ENCODE data around the gene FAM234B. TPM values are rescaled to one million over a fixed set of nuclear protein-coding genes. Genes with fewer than 3 reads are reported as not detected.

The FAM234B gene
- polyA plus RNA-seq, 1 of the 3 experiments (the other 2 are of a cell fraction) = 3.7 TPM

- TF ChIP-seq, protein P1, sequence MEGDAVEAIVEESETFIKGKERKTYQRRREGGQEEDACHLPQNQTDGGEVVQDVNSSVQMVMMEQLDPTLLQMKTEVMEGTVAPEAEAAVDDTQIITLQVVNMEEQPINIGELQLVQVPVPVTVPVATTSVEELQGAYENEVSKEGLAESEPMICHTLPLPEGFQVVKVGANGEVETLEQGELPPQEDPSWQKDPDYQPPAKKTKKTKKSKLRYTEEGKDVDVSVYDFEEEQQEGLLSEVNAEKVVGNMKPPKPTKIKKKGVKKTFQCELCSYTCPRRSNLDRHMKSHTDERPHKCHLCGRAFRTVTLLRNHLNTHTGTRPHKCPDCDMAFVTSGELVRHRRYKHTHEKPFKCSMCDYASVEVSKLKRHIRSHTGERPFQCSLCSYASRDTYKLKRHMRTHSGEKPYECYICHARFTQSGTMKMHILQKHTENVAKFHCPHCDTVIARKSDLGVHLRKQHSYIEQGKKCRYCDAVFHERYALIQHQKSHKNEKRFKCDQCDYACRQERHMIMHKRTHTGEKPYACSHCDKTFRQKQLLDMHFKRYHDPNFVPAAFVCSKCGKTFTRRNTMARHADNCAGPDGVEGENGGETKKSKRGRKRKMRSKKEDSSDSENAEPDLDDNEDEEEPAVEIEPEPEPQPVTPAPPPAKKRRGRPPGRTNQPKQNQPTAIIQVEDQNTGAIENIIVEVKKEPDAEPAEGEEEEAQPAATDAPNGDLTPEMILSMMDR (IDR thresholded peaks at IDR 0.05) = no peak
Measured at GRCh38 chr12:13085968-13086686, 41.9 kb downstream of the FAM234B start (continued).

DNA sequence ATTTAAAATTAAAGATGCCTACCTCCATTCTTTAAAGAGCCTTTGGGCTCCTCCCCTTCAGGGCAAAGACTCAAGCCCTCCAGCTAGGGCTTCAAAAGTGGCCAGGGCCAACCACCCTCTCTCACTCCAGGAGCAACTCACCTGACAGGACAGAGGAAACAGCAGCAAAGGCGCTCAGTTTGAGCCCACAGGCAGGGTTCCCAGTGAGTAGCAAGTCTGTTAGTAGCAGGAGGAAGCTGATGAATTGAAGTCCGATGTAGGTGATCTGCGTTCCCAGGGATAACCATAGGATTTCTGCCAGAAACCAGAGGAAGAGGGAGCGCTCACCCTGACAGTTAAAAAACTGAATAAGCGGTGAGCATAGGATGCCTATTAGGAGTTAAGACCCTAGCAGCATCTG lies 43.6 kb downstream of the FAM234B start:
- ChIA-PET CTCF (interaction anchor here (1.3 to 2.1 kb wide), 3 partner anchors 9 to 124 kb away, joined by 3 to 13 read pairs (median 4); no protein-coding TSS in a partner anchor), POLR2A (no interaction called here)
- H3K9ac ChIP-seq = no peak overlapping the region
- no peak overlapping the region for H3K27ac ChIP-seq (ENCODE audit: low read depth in 2 of 2, low read length in 1 of 2)
- H3F3A ChIP-seq (replicated peaks; ENCODE audit: insufficient read depth) = no peaks in the 10 kb centered on the region
- no peak overlapping the region for H3K4me3 ChIP-seq (ENCODE audit: low read depth in 2 of 2, low read length in 1 of 2)
- H3K36me3 ChIP-seq (replicated peaks in 1 of 2; ENCODE audit: control insufficient read depth in 1 of 2, insufficient read depth in 2 of 2, low read length in 1 of 2) = no peaks in the 10 kb centered on the region
- H3K27me3 ChIP-seq (ENCODE audit: insufficient read depth) = no peaks in the 10 kb centered on the region
- no peak for TF ChIP-seq TAF1 (IDR thresholded peaks at IDR 0.05; ENCODE audit: borderline replicate concordance, low read depth, low read length)
- TF ChIP-seq SIN3A (IDR thresholded peaks at IDR 0.05; ENCODE audit: borderline replicate concordance, low read depth, low read length) = no peak
- no peak for TF ChIP-seq FOSL2 (IDR thresholded peaks at IDR 0.05; ENCODE audit: borderline replicate concordance, low read depth)
- no peak for TF ChIP-seq FOXM1 (IDR thresholded peaks at IDR 0.05; ENCODE audit: low read depth)
- TF ChIP-seq, protein P2, sequence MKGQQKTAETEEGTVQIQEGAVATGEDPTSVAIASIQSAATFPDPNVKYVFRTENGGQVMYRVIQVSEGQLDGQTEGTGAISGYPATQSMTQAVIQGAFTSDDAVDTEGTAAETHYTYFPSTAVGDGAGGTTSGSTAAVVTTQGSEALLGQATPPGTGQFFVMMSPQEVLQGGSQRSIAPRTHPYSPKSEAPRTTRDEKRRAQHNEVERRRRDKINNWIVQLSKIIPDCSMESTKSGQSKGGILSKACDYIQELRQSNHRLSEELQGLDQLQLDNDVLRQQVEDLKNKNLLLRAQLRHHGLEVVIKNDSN (IDR thresholded peaks at IDR 0.05; ENCODE audit: borderline replicate concordance, low read depth) = no peak
- TF ChIP-seq EZH2phosphoT487 (IDR thresholded peaks at IDR 0.05; ENCODE audit: borderline replicate concordance, low read depth) = no peak
- TF ChIP-seq REST (IDR thresholded peaks at IDR 0.05; ENCODE audit: low read depth, low read length) = no peak
- TF ChIP-seq, protein P3, sequence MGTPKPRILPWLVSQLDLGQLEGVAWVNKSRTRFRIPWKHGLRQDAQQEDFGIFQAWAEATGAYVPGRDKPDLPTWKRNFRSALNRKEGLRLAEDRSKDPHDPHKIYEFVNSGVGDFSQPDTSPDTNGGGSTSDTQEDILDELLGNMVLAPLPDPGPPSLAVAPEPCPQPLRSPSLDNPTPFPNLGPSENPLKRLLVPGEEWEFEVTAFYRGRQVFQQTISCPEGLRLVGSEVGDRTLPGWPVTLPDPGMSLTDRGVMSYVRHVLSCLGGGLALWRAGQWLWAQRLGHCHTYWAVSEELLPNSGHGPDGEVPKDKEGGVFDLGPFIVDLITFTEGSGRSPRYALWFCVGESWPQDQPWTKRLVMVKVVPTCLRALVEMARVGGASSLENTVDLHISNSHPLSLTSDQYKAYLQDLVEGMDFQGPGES (IDR thresholded peaks at IDR 0.05; ENCODE audit: low read depth, low read length) = no peak
- no peak for TF ChIP-seq ELF1 (IDR thresholded peaks at IDR 0.05)
- no peak for TF ChIP-seq CHD2 (IDR thresholded peaks at IDR 0.05; ENCODE audit: low read length, partially characterized antibody)
- TF ChIP-seq EP300 (IDR thresholded peaks at IDR 0.05; ENCODE audit: borderline replicate concordance in 1 of 2, low read depth in 1 of 2, low read length in 1 of 2) = no peak
- no peaks in the 10 kb centered on the region for H3K9me2 ChIP-seq
- 84% methylated on average over 5 of the region's 5 CpGs for WGBS (ENCODE audit: low lambda C conversion rate)
- H3K4me1 ChIP-seq (ENCODE audit: control insufficient read depth in 1 of 2, insufficient read depth in 2 of 2, low read depth in 1 of 2, low read length in 1 of 2) = no peaks in the 10 kb centered on the region
- no peak for DNase-seq
- no peaks in the 10 kb centered on the region for H4K20me1 ChIP-seq (ENCODE audit: insufficient read depth)
- no peaks in the 10 kb centered on the region for H3K79me2 ChIP-seq (ENCODE audit: insufficient read depth)
- no peaks in the 10 kb centered on the region for H3K9me3 ChIP-seq
- H3K4me2 ChIP-seq = no peak overlapping the region
- no peak overlapping the region for H2AFZ ChIP-seq (ENCODE audit: low read depth)

Data from SK-N-SH (cell line).